GM19351 (cell line): Measurements from ENCODE around the gene STK32B.

ENCODE experiments used
- ATAC-seq: cut with Tn5 transposase; IDR thresholded peaks from one replicate; pipeline ENCODE4 v1.9.1; 2021; ENCODE audit warnings: mild to moderate bottlenecking, moderate library complexity; ENCODE audit not compliant: unreplicated experiment

STK32B gene

DNA sequence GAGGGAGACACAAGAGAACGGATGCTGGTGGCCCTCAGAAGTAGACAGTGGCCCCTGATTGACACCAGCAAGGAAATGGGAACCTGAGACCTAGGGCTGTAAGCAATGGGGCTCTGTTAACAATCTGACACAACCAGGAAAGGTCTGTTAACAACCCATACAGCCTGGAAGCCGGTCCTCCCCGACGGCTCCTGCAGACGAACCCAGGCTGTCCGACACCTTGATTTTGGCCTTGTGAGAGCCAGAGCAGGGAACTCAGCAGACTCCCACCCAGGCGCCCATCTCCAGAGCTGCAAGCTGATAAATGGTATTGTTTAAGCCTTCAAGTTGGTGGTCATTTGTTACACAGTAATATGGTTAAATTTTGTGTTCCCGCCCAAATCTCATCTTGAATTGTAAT lies 21.8 kb upstream of the STK32B start:
- ATAC-seq, result no peak

DNA sequence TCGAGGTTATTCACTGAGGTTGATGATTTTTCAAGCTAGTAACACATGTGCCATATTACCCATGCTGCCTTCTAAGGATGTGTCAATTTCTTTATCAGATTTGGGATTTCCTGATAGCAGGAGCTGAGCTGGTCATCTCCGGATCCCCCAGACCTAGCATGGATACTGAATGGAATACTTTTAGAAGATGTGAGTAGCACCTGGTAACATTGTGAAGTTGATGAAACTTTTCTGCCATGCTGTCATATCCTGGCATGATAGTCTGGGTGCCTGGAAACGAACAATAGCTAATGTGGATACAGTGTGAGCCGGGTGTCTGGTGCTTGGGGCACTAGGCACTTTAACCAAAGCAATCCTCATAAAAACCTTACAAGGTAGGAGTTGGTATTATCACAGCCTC lies 21.1 kb upstream of the STK32B start:
- ATAC-seq, result no peak

DNA sequence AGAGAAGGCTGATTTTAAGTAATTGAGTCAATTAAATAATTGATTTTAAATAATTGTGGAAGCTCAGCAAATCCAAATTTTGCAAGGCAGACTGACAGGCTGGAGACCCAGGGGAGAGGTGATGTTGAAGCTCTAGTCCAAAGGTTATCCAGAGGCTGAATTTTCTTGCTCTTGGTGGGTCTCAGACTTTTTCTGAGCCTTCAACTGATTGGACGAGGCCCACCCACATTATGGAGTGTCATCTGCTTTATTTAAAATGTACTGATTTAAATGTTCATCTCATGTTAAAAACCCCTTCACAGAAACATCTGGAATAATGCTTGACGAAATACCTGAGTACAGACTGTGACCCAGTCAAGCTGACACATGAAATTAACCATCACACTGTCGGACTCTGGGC lies 20.4 kb upstream of the STK32B start:
- no peak for ATAC-seq

DNA sequence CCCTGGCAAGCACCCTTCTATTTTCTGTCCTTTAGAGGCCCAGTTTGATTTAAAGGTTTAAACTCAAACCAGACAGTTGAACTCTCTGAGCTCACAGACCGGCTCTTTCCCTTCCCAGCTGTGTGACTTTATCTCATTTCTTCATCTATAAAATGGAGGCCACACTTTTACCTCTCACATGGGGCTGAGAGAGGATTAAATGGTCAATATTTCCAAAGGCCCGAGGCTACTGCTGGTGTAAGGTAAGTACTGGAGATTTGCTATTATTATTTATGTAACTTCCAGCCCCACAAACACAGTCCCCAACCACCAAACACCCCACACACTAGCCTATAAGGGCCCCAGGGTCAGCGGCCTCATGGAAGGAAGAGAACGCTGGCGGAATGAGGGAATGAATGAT lies 18.5 kb upstream of the STK32B start:
- ATAC-seq, result no peak

DNA sequence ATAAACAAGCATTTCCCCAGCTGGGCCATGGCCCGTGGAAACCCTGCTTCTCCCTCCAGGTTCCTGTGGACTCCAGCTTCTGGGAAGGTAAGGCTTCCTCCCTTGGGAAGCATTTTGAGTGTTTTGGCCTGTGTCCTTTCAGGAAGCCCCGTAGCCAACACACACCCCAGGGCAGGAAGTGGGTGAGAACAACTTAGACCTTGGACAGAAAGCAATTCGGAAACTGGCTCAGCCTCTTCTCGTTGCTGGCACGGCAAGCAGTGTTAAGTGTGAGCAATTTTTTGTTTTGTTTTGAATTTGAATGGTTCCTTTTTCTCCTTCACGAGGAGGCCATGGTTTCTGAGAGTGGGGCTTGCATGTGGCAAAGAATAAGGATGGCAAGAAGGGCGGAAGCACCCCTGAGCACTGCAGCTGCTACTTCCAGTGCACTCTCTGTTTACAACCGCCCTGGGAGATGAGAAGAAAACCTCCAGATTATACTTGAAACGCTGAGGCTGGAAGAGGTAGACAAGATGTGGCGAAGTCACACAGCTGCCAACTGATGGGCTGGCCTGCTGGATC lies 17.9 kb upstream of the STK32B start:
- no peak for ATAC-seq

DNA sequence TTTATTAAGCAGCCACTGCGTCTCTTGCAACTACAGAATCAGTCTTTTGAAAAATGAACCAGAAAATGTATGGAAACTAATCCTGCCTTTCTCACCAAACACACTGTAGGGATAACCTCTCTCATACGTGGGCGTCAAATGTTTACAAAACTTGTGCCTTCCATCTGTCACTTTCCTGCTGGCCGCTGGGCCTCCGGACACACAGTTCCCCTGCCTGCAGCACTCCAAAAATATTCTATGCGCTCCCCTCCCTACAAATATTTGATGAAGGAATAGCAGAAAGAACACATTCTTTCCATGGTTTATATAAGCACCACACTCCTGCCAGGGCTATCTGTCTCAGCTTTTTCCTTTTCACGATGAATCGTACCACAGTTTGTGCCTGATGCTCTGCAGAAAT lies 17.1 kb upstream of the STK32B start:
- ATAC-seq, result no peak

DNA sequence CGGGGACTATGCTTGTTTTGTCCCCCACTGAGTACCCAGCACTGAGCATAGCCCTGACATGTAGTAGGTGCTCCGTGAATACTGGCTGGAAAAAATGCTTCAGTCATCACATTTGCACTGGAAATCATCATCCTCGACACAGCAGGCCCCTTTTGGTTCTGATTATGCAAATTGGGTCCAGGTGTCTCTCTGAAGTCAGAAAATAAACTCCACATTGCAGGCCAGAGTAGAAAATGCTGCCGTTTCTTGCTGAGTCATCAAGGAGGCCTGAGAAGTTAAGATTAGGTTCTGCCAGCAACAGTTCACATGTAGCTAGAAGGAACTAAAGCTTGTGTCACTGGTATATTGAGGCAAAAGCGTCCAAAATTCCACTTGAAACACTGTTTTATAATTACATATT lies 15.0 kb upstream of the STK32B start:
- no peak for ATAC-seq

DNA sequence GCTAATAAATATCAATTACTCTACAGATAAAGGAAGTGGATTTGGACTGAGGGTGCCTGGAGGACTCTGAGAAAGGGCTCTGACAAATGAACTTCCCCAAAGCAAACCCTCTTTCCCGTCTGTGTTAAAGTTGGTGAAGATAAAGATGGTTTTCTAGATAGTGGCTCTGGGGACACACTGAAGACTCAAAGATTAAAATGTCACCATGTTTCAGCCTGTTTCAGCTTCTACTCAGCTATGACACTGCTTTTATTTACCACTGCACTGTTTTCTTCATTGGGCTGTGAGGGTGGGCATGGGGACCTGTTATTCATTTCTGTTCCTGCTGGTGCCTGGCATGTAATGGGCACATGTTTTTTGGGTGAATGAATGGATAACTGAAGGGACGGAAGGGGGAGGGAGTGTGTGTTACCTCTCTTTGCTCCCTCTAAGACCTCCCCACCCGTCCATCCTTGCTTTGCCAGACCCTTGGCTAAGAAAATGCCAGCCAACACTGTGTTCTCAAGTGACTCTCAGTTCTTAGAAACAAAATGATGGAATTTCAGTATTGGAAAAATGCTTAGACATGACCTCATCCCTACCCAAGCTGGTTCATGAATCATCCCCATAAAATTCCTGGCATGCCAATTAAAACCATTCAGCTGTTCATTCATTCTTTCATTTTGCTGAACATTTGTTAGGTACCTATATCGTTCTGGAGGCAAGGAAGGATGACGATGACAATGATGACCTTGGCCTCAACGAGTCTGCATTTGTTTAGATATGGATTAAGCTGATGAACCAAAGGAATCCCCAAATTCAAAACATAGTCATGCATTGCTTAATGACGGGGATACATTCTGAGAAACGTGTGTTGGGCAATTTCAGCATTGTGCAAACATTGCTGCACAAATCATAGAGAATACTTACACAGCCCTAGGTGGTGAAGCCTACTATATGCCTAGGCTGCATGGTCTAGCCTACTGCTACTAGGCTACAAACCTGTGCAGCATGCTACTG lies 13.4 kb upstream of the STK32B start:
- ATAC-seq, result no peak

DNA sequence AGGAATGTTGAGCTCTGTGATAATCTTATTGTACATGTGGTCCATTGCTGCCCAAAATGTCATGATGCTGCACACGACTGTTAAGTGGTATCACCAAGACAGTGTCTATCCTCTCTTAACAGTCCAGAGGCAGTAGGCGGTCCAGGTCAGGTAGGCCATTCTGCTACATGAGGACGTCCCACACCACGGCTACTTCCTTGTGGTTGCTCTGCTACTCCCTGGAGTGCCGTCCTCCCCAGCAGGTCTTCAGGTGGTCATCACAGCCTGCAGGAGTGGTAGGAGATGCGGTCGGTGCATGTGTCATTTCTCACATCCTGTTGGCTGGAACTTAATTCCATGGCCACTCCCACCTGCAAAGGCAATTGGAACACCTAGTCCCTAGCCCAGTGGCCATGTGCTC lies 11.5 kb upstream of the STK32B start:
- no peak for ATAC-seq

DNA sequence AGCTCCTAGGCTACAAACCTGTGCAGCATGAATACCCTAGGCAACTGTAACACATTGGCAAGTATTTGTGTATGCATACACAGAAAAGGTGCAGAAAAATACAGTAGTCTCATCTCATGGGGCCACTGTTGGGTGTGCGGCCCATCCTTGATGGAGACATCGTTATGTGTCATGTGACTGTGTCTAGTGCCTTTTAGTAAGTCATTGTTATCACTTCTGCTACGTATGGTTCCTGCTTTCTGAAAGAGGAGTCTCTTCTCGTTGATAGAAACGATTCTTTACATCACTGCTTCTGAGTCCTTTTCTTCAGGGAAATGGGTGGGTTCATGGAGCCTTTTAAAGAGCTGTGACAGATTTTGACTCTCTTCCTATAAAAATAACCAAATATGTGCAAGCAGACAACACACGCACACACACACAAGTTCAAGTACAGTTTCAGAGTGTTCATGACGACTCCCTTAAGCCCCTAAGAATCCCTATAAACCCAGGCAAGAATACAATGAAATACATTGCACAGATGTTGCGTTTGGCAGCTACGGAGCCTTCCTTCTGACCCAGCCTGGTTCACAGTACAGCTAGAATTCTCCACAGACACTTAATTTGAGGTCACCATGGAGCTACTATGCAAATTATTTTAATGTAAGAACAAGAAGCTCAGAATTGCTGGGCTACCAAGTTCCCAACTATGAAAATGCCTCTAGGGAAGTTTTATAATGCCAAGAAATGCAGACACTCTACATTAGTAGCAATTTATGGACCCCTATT lies 10.2 kb upstream of the STK32B start:
- no peak for ATAC-seq

DNA sequence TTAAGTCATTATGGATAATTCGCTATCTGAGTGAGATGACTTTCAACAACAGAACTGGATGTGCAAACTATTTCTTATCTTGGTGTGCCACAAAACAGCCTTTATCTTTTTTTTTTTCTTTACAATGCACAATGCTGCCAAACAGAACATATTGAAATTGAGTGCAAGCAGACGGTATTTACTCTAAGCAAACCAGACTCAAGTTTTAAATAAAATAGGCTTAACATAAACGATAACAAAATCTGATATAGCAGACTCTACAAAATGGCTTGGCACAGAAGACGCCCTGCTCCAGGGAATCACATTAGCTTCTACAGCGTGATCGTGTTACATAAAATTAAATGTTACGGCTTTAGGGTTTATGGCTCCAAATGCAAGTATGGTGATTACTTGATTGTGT lies 9.6 kb upstream of the STK32B start:
- ATAC-seq, result no peak

DNA sequence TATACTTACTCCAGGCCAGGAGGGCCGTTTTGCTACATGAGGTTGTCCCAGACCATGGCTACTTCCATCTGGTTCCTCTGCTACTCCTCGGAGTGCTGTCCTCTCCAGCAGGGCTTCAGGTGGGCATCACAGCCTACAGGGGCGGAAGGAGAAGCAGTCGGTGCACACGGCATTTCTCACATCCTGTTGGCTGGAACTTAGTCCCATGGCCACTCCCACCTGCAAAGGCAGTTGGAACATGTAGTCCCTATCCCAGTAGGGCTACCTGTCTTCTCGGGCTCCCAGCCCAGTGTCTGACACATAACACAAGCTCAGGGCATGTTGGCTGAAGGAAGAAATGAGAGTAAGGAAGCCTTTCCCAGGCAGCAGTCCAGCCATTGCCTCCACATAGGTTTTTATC lies 7.7 kb upstream of the STK32B start:
- no peak for ATAC-seq

DNA sequence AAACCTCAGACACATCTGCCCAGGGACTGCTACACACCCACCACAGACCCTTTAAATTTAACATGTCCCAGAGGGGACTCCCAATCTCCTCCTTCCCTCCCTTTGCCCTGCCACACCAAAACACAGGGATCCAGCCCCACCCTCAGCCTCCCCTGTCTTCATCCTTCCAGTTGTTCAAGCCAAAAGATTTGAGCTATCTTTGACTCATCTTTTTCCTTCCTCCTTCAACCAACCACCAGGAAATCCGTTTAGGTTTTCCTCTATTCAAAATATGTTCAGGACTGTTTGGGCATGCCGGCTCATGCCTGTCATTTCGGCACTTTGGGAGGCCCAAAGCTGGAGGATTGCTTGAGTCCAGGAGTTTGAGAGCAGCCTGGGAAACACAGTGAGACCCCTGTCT lies 6.9 kb upstream of the STK32B start:
- no peak for ATAC-seq

DNA sequence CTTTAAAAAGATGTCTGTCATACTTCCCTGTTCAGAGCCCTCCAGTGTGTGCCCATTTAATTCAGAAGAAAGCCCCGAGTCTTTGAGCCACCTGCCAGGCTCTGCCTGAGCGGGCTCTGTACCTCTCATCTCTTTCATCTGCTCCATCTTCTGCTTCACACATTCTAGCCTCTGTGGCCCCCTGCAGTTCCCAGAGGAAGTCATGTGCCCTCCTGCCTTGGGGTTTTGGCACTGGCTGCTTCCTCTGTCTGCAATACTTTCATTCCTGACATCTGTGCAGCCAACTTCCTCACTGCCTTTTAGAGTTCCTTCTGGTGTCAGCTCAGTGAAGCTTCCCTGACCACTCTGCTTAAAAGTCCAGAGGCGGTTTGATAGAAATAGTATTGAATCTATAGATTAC lies 6.2 kb upstream of the STK32B start:
- no peak for ATAC-seq

DNA sequence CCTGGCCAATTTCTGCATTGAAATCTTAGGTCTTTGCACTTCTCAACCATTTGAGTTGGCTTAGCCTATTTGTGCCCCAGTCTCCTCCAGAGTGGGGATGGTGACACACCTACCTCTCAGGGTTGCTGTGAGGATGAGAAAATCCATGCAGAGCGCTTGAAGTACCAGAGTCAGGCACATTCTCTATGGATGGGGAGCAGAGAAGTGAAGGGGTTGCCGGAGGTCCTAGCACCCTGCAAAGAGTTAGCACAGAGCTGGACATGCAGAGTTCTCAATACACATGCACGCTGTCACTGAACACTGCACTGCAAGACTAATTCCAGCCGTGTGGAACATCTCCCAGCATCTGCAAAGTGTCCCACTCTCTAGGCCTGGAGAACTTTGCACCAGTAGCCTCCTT lies 2.6 kb upstream of the STK32B start:
- ATAC-seq, result no peak

DNA sequence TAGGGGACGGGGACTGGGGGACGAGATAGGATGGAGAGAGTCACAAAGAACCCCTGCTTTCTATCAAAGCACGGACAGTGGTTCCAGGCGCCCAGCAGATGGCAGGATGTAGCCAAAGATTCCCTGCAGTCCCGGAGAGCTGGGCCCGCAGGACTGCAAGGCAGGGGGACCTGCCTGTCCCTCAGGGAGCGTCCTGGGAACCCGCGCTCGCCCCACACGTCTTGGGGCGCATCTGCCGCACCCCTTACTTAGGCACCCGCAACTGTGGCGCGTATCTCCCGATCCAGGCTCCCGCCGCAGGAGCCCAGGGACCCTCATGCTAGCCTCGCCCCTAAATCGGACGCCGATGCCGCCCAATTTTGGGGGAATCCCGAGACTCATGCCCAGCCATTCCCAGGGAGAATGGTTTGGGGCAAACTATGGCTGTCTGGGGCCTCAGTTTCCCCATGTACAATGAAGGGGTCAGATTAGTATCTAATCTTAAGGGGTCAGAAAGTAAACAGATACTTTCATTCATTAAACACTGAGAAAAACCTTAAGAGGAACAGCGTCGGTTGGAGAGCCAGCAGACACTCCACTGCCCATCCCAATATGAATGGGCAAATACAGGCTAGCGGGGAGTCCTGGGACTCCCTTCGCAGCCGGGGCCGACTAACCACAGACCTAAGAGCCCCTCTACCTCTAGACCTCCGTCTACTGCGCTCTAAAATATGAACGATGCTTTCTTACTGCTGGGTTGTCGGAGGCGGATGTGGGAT lies 581 bp upstream of the STK32B start:
- ATAC-seq, result peak; percentile 55

DNA sequence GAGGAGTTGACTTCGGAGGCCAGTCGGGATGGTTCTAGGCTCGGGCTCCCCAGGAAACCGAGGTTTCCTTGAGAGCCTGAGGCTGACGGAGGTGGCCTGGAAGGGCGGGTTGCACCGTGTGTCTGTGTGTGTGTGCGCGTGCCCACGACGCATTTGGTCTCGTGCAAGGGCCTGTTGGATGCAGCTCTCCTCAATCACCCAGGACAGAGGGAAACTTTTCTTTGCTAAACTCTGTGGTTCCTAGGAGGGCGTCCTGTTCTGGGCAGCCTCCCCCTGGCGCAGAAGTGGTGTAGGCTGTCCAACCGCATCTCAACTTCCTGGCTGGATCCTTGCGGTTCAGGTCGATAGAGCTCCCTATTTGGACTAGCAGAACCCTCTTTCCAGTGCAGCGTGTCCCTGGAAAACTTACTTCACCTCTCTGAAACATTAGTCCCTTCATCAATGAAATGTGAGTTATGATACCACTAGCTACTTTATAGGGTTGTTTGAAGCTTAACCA lies 973 bp downstream of the STK32B start:
- ATAC-seq, result no peak

DNA sequence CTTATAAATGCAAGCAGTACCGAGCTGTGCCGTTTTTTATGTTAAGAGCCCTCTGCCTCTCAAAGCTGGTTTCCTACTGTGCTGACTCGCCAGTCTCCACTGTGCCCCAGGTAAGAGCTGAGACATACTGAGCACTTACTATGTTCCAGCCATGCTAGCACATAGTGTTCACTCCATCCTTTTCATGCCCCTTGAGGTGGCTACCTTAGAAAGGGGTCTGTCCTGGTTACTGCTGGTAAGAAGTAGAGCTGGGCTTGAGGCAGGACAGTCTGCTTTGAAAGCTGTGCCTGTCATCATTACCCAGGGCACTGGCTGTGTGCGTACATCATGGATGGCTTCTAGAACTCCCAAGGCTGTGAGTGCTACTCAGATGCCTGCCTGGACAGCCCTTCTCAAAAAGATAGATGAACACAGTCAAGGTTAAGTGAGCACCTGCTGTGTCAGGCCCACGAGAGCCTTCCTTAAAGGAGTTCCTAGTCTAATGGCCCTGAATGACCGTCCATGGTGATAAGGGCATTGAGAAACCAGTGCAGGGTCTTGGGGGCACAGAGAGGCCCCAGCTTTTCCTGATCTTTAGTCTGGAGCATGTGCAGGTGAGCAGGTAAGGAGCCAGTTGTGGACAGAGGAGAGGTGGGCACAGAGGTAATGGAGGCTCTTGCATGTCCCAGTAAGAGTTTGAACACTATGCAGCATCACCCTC lies 1.6 kb downstream of the STK32B start:
- ATAC-seq, result no peak

DNA sequence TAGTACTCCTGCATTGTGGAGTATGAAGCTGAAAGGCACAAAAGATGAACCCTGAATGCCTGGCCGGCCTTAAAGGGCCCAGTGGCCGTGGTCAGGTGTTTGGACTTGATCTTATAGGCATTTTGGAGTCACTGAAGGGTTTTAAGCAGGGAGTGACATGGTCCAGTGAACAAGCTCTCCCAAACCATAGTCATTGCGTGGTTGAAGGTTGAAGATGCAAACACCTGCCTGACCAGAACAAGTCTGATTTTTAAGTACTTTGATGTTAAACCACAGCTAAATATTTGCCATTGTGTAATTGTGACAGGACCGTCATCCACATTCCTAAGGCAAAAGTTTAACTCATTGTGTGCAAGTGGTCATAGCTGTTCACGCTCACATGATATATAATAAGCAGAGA lies 3.3 kb downstream of the STK32B start:
- ATAC-seq, result no peak

DNA sequence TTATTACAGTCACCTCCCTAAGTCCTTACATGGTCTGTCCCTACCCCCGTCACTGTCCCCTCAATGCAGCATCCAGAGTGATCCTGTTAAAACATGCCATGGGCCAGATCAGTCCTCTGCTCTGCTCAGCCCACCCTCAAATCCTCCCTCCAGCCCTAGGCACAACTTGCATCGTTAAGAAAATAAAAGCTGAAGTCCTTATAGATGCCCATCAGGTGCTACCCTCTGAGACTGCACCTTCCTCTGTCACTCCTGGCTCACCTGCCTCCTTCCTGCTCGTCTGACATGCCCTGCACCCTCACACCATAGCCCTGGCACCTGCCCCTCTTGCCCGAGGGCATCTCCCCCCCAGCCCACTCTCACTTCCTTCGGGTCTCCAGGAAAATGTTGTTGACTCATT lies 4.1 kb downstream of the STK32B start:
- ATAC-seq, result no peak
